ENCODE results near the gene PDLIM4.

The PDLIM4 gene

GRCh38 chr5:132269635-132270334, 12.3 kb downstream of the PDLIM4 start:
- Histone ChIP-seq H3K18ac (ENCODE audit: low read length) (peak overlapping the region; percentile 55), H3K23ac (ENCODE audit: low read depth, low read length, poor library complexity) (no peak overlapping the region), H3K27me3 (ENCODE audit: control insufficient read depth in 3 of 3, insufficient read depth in 3 of 3, low read depth in 1 of 3, low read length in 3 of 3) (no peaks in the 10 kb centered on the region), H3K9ac (ENCODE audit: low read depth, low read length, poor library complexity) (no peak overlapping the region), H4K91ac (ENCODE audit: low read depth, low read length, poor library complexity) (peak overlapping the region; percentile 50), H3K79me1 (ENCODE audit: low read depth, low read length) (no peaks in the 10 kb centered on the region), H3K4me2 (ENCODE audit: insufficient read depth, low read length, poor library complexity, severe bottlenecking) (no peak overlapping the region), H2AK5ac (ENCODE audit: low read depth, low read length) (peak overlapping the region; percentile 47), H2AFZ (ENCODE audit: low read length) (peak overlapping the region; percentile 59), H2BK5ac (ENCODE audit: low read length) (no peak overlapping the region), H2BK12ac (ENCODE audit: low read length) (no peak overlapping the region), H3K9me3 (replicated peaks in 1 of 2; ENCODE audit: control insufficient read depth in 2 of 2, insufficient read depth in 1 of 2, low read depth in 1 of 2, low read length in 2 of 2) (no peaks in the 10 kb centered on the region), H4K8ac (ENCODE audit: low read depth, low read length) (no peak overlapping the region), H3K4ac (ENCODE audit: low read length) (no peak overlapping the region), H3K36me3 (replicated peaks in 1 of 2; ENCODE audit: control insufficient read depth in 2 of 2, insufficient read depth in 2 of 2, low read length in 2 of 2) (peaks cover 0 to 7% of the 10 kb centered on the region in 2 donors), H2BK15ac (ENCODE audit: low read length) (peak overlapping the region; percentile 52), H3K4me3 (ENCODE audit: low read length in 2 of 2) (peak overlapping the region in 1 of 2 donors; percentile 7), H2BK120ac (ENCODE audit: low read depth, low read length) (peak overlapping the region; percentile 39), H3K4me1 (ENCODE audit: control insufficient read depth in 2 of 2, insufficient read depth in 1 of 2, low read depth in 1 of 2, low read length in 2 of 2) (peaks cover 4 to 28% of the 10 kb centered on the region in 2 donors), H3K27ac (replicated peaks; ENCODE audit: low read length) (no peak overlapping the region), H3K14ac (ENCODE audit: low read length) (no peak overlapping the region)
- no CpG with 5 or more reads among the region's 3 CpGs for WGBS, 2 donors (ENCODE audit: extremely low coverage in 2 of 2, insufficient read length in 2 of 2, insufficient replicate concordance in 1 of 2)
- DNase-seq (ENCODE audit: low spot score): no peak

- Histone ChIP-seq H2BK15ac (ENCODE audit: low read length) (no peak overlapping the region), H3K18ac (ENCODE audit: low read length) (peak overlapping the region; percentile 54), H3K14ac (ENCODE audit: low read length) (no peak overlapping the region), H3K27ac (replicated peaks; ENCODE audit: low read length) (no peak overlapping the region), H3K4me3 (ENCODE audit: low read length in 2 of 2) (no peak overlapping the region), H4K91ac (ENCODE audit: low read depth, low read length, poor library complexity) (no peak overlapping the region), H2BK5ac (ENCODE audit: low read length) (no peak overlapping the region), H3K27me3 (ENCODE audit: control insufficient read depth in 3 of 3, insufficient read depth in 3 of 3, low read depth in 1 of 3, low read length in 3 of 3) (no peaks in the 10 kb centered on the region), H3K9me3 (replicated peaks in 1 of 2; ENCODE audit: control insufficient read depth in 2 of 2, insufficient read depth in 1 of 2, low read depth in 1 of 2, low read length in 2 of 2) (no peaks in the 10 kb centered on the region), H2BK120ac (ENCODE audit: low read depth, low read length) (no peak overlapping the region), H3K4me1 (ENCODE audit: control insufficient read depth in 2 of 2, insufficient read depth in 1 of 2, low read depth in 1 of 2, low read length in 2 of 2) (peaks cover 4 to 25% of the 10 kb centered on the region in 2 donors), H2AFZ (ENCODE audit: low read length) (no peak overlapping the region), H3K36me3 (replicated peaks in 1 of 2; ENCODE audit: control insufficient read depth in 2 of 2, insufficient read depth in 2 of 2, low read length in 2 of 2) (peaks cover 0 to 7% of the 10 kb centered on the region in 2 donors), H3K4me2 (ENCODE audit: insufficient read depth, low read length, poor library complexity, severe bottlenecking) (no peak overlapping the region), H3K79me1 (ENCODE audit: low read depth, low read length) (no peaks in the 10 kb centered on the region), H4K8ac (ENCODE audit: low read depth, low read length) (no peak overlapping the region), H2BK12ac (ENCODE audit: low read length) (no peak overlapping the region), H2AK5ac (ENCODE audit: low read depth, low read length) (no peak overlapping the region), H3K4ac (ENCODE audit: low read length) (no peak overlapping the region), H3K23ac (ENCODE audit: low read depth, low read length, poor library complexity) (no peak overlapping the region), H3K9ac (ENCODE audit: low read depth, low read length, poor library complexity) (no peak overlapping the region)
- no CpG with 5 or more reads among the region's 1 CpG for WGBS, 2 donors (ENCODE audit: extremely low coverage in 2 of 2, insufficient read length in 2 of 2, insufficient replicate concordance in 1 of 2)
- no peak for DNase-seq (ENCODE audit: low spot score)
Measured at GRCh38 chr5:132270335-132270665, 12.8 kb downstream of the PDLIM4 start.

- DNase-seq (ENCODE audit: low spot score): no peak
- no peak overlapping the region for H4K91ac ChIP-seq (ENCODE audit: low read depth, low read length, poor library complexity)
- H3K4ac ChIP-seq (ENCODE audit: low read length): no peak overlapping the region
- H3K9me3 ChIP-seq (replicated peaks in 1 of 2; ENCODE audit: control insufficient read depth in 2 of 2, insufficient read depth in 1 of 2, low read depth in 1 of 2, low read length in 2 of 2): no peaks in the 10 kb centered on the region
- H2BK12ac ChIP-seq (ENCODE audit: low read length): no peak overlapping the region
- WGBS, 2 donors (ENCODE audit: extremely low coverage in 2 of 2, insufficient read length in 2 of 2, insufficient replicate concordance in 1 of 2): no CpG with 5 or more reads among the region's 6 CpGs
- H2BK120ac ChIP-seq (ENCODE audit: low read depth, low read length): no peak overlapping the region
- H3K27me3 ChIP-seq (ENCODE audit: control insufficient read depth in 3 of 3, insufficient read depth in 3 of 3, low read depth in 1 of 3, low read length in 3 of 3): no peaks in the 10 kb centered on the region
- no peak overlapping the region for H3K9ac ChIP-seq (ENCODE audit: low read depth, low read length, poor library complexity)
- no peak overlapping the region for H2AFZ ChIP-seq (ENCODE audit: low read length)
- no peak overlapping the region for H4K8ac ChIP-seq (ENCODE audit: low read depth, low read length)
- H3K4me3 ChIP-seq (ENCODE audit: low read length in 2 of 2): no peak overlapping the region
- H3K14ac ChIP-seq (ENCODE audit: low read length): no peak overlapping the region
- H3K4me2 ChIP-seq (ENCODE audit: insufficient read depth, low read length, poor library complexity, severe bottlenecking): no peak overlapping the region
- H3K36me3 ChIP-seq (replicated peaks in 1 of 2; ENCODE audit: control insufficient read depth in 2 of 2, insufficient read depth in 2 of 2, low read length in 2 of 2): peaks cover 0 to 7% of the 10 kb centered on the region in 2 donors
- H3K18ac ChIP-seq (ENCODE audit: low read length): no peak overlapping the region
- no peak overlapping the region for H2BK15ac ChIP-seq (ENCODE audit: low read length)
- no peak overlapping the region for H2AK5ac ChIP-seq (ENCODE audit: low read depth, low read length)
- H3K23ac ChIP-seq (ENCODE audit: low read depth, low read length, poor library complexity): no peak overlapping the region
- no peak overlapping the region for H2BK5ac ChIP-seq (ENCODE audit: low read length)
- peaks cover 4 to 22% of the 10 kb centered on the region in 2 donors for H3K4me1 ChIP-seq (ENCODE audit: control insufficient read depth in 2 of 2, insufficient read depth in 1 of 2, low read depth in 1 of 2, low read length in 2 of 2)
- H3K27ac ChIP-seq (replicated peaks; ENCODE audit: low read length): no peak overlapping the region
- no peaks in the 10 kb centered on the region for H3K79me1 ChIP-seq (ENCODE audit: low read depth, low read length)
Measured at GRCh38 chr5:132270706-132271105, 13.2 kb downstream of the PDLIM4 start.

- Histone ChIP-seq H2BK15ac (ENCODE audit: low read length) (no peak overlapping the region), H2BK12ac (ENCODE audit: low read length) (no peak overlapping the region)
Measured at GRCh38 chr5:132271251-132272246, 14.1 kb downstream of the PDLIM4 start.

More at GRCh38 chr5:132271251-132272246, 14.1 kb downstream of the PDLIM4 start:
- H3K9me3 ChIP-seq (replicated peaks in 1 of 2; ENCODE audit: control insufficient read depth in 2 of 2, insufficient read depth in 1 of 2, low read depth in 1 of 2, low read length in 2 of 2): no peaks in the 10 kb centered on the region
- H4K91ac ChIP-seq (ENCODE audit: low read depth, low read length, poor library complexity): no peak overlapping the region
- H3K4me1 ChIP-seq (ENCODE audit: control insufficient read depth in 2 of 2, insufficient read depth in 1 of 2, low read depth in 1 of 2, low read length in 2 of 2): peaks cover 4 to 20% of the 10 kb centered on the region in 2 donors
- H2AFZ ChIP-seq (ENCODE audit: low read length): no peak overlapping the region
- H3K9ac ChIP-seq (ENCODE audit: low read depth, low read length, poor library complexity): no peak overlapping the region
- no peaks in the 10 kb centered on the region for H3K27me3 ChIP-seq (ENCODE audit: control insufficient read depth in 3 of 3, insufficient read depth in 3 of 3, low read depth in 1 of 3, low read length in 3 of 3)
- no CpG with 5 or more reads among the region's 77 CpGs for WGBS, 2 donors (ENCODE audit: extremely low coverage in 2 of 2, insufficient read length in 2 of 2, insufficient replicate concordance in 1 of 2)
- no peak overlapping the region for H3K27ac ChIP-seq (replicated peaks; ENCODE audit: low read length)
- H2BK120ac ChIP-seq (ENCODE audit: low read depth, low read length): no peak overlapping the region
- H3K14ac ChIP-seq (ENCODE audit: low read length): peak overlapping the region; percentile 73
- DNase-seq (ENCODE audit: low spot score): no peak
- no peaks in the 10 kb centered on the region for H3K79me1 ChIP-seq (ENCODE audit: low read depth, low read length)
- no peak overlapping the region for H3K4ac ChIP-seq (ENCODE audit: low read length)
- peak overlapping the region; percentile 19 for H3K18ac ChIP-seq (ENCODE audit: low read length)
- H3K23ac ChIP-seq (ENCODE audit: low read depth, low read length, poor library complexity): no peak overlapping the region
- H4K8ac ChIP-seq (ENCODE audit: low read depth, low read length): no peak overlapping the region
- H2BK5ac ChIP-seq (ENCODE audit: low read length): peak overlapping the region; percentile 49
- H3K36me3 ChIP-seq (replicated peaks in 1 of 2; ENCODE audit: control insufficient read depth in 2 of 2, insufficient read depth in 2 of 2, low read length in 2 of 2): peaks cover 0 to 7% of the 10 kb centered on the region in 2 donors
- H3K4me3 ChIP-seq (ENCODE audit: low read length in 2 of 2): no peak overlapping the region
- H3K4me2 ChIP-seq (ENCODE audit: insufficient read depth, low read length, poor library complexity, severe bottlenecking): no peak overlapping the region
- peak overlapping the region; percentile 46 for H2AK5ac ChIP-seq (ENCODE audit: low read depth, low read length)
